Tibial nerve (tissue), 4 donors: ENCODE results near the gene PPP4R4. TPM values are rescaled to one million over a fixed set of nuclear protein-coding genes. Genes with fewer than 3 reads are reported as not detected.

Source experiments
- DNase-seq, 2 donors: peaks; one replicate each; pipeline ENCODE4 v3.0.0-alpha.2; 2019; ENCODE audit warnings: low spot score in 2 of 2
- H3K27ac ChIP-seq, 4 donors: fragments of 200-600 bp; sonication (generic) in 3 of 4; one replicate each; pipeline ENCODE4 v1.5.1; 2017 to 2019; ENCODE audit warnings: mild to moderate bottlenecking in 1 of 4
- H3K27me3 ChIP-seq, 2 donors: fragments of 200-600 bp; sonication (generic) in 1 of 2; one replicate each; pipeline versions ENCODE4 v1.5.1 to v1.6.0; 2017 to 2019
- H3K36me3 ChIP-seq, 3 donors: fragments of 200-600 bp; sonication (generic); one replicate each; pipeline ENCODE4 v1.5.1; 2018 to 2019
- H3K4me1 ChIP-seq, 4 donors: fragments of 200-600 bp; sonication (generic) in 3 of 4; one replicate each; pipeline ENCODE4 v1.5.1; 2017 to 2019
- H3K4me3 ChIP-seq, 4 donors: fragments of 200-600 bp; sonication (generic) in 3 of 4; one replicate each; pipeline ENCODE4 v1.5.1; 2017 to 2019; ENCODE audit warnings: mild to moderate bottlenecking in 1 of 4, moderate library complexity in 1 of 4
- H3K9me3 ChIP-seq, 4 donors: fragments of 200-600 bp; sonication (generic) in 3 of 4; one replicate each; pipeline ENCODE4 v1.5.1; 2017 to 2019
- CTCF ChIP-seq, 5 experiments: fragments of 200-600 bp in 3 of 5; fragments of 450-650 bp in 2 of 5; sonication (generic) in 3 of 5; IDR thresholded peaks; one replicate each; pipeline ENCODE4 v1.5.1; 2016 to 2019; ENCODE audit warnings: antibody characterized with exemption in 5 of 5, mild to moderate bottlenecking in 3 of 5, moderate library complexity in 2 of 5
- EP300 ChIP-seq, 2 donors: sonication (generic); formaldehyde crosslinking; IDR thresholded peaks; one replicate each; pipeline ENCODE4 v1.6.1; 2017; ENCODE audit warnings: antibody characterized with exemption in 2 of 2, mild to moderate bottlenecking in 1 of 2
- POLR2A ChIP-seq, 2 donors: fragments of 450-650 bp; IDR thresholded peaks; one replicate each; pipeline ENCODE4 v1.6.1; 2017; ENCODE audit warnings: antibody characterized with exemption in 2 of 2, mild to moderate bottlenecking in 2 of 2, moderate library complexity in 2 of 2
- WGBS, 2 donors: methylation state at CpG; one replicate each; pipeline ENCODE4 v1.1.5; 2018; 5-methylcytosine and 5-hydroxymethylcytosine counted together
- total RNA-seq, 4 donors: library from RNA; depleted of rRNA; stranded (reverse); fragments of >200 nt; gene quantifications; one replicate each; pipeline ENCODE4 v1.1.0, GENCODE V29; 2016

The PPP4R4 gene
- total RNA-seq, 4 donors from 2014 or later = 1.2 to 9.0 (median 3.4) TPM

GRCh38 chr14:94161981-94162380, 12.1 kb upstream of the PPP4R4 start:
- Histone ChIP-seq H3K27me3 (peaks cover 0 to 13% of the 10 kb centered on the region in 2 donors), H3K4me3 (no peak overlapping the region), H3K27ac (no peak overlapping the region), H3K36me3 (no peaks in the 10 kb centered on the region), H3K9me3 (no peaks in the 10 kb centered on the region), H3K4me1 (peaks cover 0 to 18% (median 0%) of the 10 kb centered on the region in 4 donors)
- no peak for DNase-seq
- TF ChIP-seq EP300 (IDR thresholded peaks at IDR 0.05) = no peak
- no peak for TF ChIP-seq POLR2A (IDR thresholded peaks at IDR 0.05)
- TF ChIP-seq CTCF (IDR thresholded peaks at IDR 0.05) = no peak
- WGBS, 2 donors = 8% methylated on average over 2 of the region's 2 CpGs

GRCh38 chr14:94162466-94162865, 11.7 kb upstream of the PPP4R4 start:
- no peak for DNase-seq
- Histone ChIP-seq H3K36me3 (no peaks in the 10 kb centered on the region), H3K27me3 (peaks cover 0 to 13% of the 10 kb centered on the region in 2 donors), H3K27ac (no peak overlapping the region), H3K9me3 (no peaks in the 10 kb centered on the region), H3K4me3 (no peak overlapping the region), H3K4me1 (peaks cover 0 to 18% (median 0%) of the 10 kb centered on the region in 4 donors)
- 91% methylated on average over 5 of the region's 5 CpGs for whole genome bisulfite sequencing, 2 donors
- TF ChIP-seq EP300 (IDR thresholded peaks at IDR 0.05) = no peak
- no peak for TF ChIP-seq POLR2A (IDR thresholded peaks at IDR 0.05)
- no peak for TF ChIP-seq CTCF (IDR thresholded peaks at IDR 0.05)

- no peak for DNase-seq
- Histone ChIP-seq H3K27me3 (peaks cover 0 to 13% of the 10 kb centered on the region in 2 donors), H3K4me1 (peaks cover 0 to 18% (median 0%) of the 10 kb centered on the region in 4 donors), H3K4me3 (no peak overlapping the region), H3K27ac (no peak overlapping the region), H3K9me3 (no peaks in the 10 kb centered on the region), H3K36me3 (no peaks in the 10 kb centered on the region)
- no peak for TF ChIP-seq EP300 (IDR thresholded peaks at IDR 0.05)
- TF ChIP-seq POLR2A (IDR thresholded peaks at IDR 0.05) = no peak
- no peak for TF ChIP-seq CTCF (IDR thresholded peaks at IDR 0.05)
- 74 to 78% methylated on average over 5 of the region's 5 CpGs for WGBS, 2 donors
These were observed 10.3 kb upstream of the PPP4R4 start for GRCh38 chr14:94163796-94164195.

- Histone ChIP-seq H3K27me3 (peaks cover 0 to 13% of the 10 kb centered on the region in 2 donors), H3K9me3 (no peaks in the 10 kb centered on the region), H3K27ac (no peak overlapping the region), H3K36me3 (no peaks in the 10 kb centered on the region), H3K4me3 (no peak overlapping the region), H3K4me1 (peaks cover 0 to 18% (median 0%) of the 10 kb centered on the region in 4 donors)
- TF ChIP-seq EP300 (IDR thresholded peaks at IDR 0.05) (no peak), CTCF (IDR thresholded peaks at IDR 0.05) (no peak), POLR2A (IDR thresholded peaks at IDR 0.05) (no peak)
- 31 to 37% methylated on average over 26 of the region's 26 CpGs for WGBS, 2 donors
- DNase-seq = no peak
These were observed 9.3 kb upstream of the PPP4R4 start for GRCh38 chr14:94164685-94165431.

- no peak for DNase-seq
- no peak for TF ChIP-seq EP300 (IDR thresholded peaks at IDR 0.05)
- TF ChIP-seq CTCF (IDR thresholded peaks at IDR 0.05) = no peak
- TF ChIP-seq POLR2A (IDR thresholded peaks at IDR 0.05) = no peak
- 68 to 75% methylated on average over 3 of the region's 3 CpGs for WGBS, 2 donors
- Histone ChIP-seq H3K4me1 (peaks cover 0 to 18% (median 0%) of the 10 kb centered on the region in 4 donors), H3K27ac (no peak overlapping the region), H3K4me3 (no peak overlapping the region), H3K27me3 (peaks cover 0 to 13% of the 10 kb centered on the region in 2 donors), H3K36me3 (no peaks in the 10 kb centered on the region), H3K9me3 (no peaks in the 10 kb centered on the region)
These were observed 8.4 kb upstream of the PPP4R4 start for GRCh38 chr14:94165744-94166143.
